Panc1 (cell line): ENCODE data around the gene EFNA2. TPM values are rescaled to one million over a fixed set of nuclear protein-coding genes. Genes with fewer than 3 reads are reported as not detected.
A peak's percentile ranks its signal among the peaks of the same experiment; 100 is the strongest.

ENCODE experiments used
- ATAC-seq: fragments of 200-7000 bp; cut with Tn5 transposase; 2 replicates; pipeline ENCODE4 v1.9.1; 2020; ENCODE audit warnings: mild to moderate bottlenecking, moderate library complexity
- BruUV-seq: library from RNA; stranded (reverse); fragments of 400-500 nt; replicated peaks from 2 replicates; lab custom pipeline; 2021; lab: Mats Ljungman, UMichigan
- CTCF ChIA-PET: fragments of 300-600 bp; sonication (Branson Sonifier 250); formaldehyde crosslinking; loops from one replicate; lab custom pipeline; 2022; ENCODE audit warnings: antibody characterized with exemption; lab: Charles Lee
- POLR2A ChIA-PET: fragments of 300-600 bp; sonication (Branson Sonifier 250); formaldehyde crosslinking; loops from one replicate; lab custom pipeline; 2022; ENCODE audit warnings: antibody characterized with exemption; lab: Charles Lee
- DNase-seq: peaks from one replicate; pipeline ENCODE4 v3.0.0-alpha.2; 2010; ENCODE audit warnings: low read depth, low spot score
- H3K27ac ChIP-seq: 2 replicates; pipeline ENCODE4 v1.5.1; 2011; ENCODE audit warnings: mild to moderate bottlenecking, low read length, inconsistent platforms
- H3K27me3 ChIP-seq: fragments of 200-500 bp; sonication (Bioruptor generic); 2 replicates; pipeline ENCODE4 v1.6.0; 2014; ENCODE audit warnings: low read length, inconsistent platforms; ENCODE audit not compliant: control insufficient read depth, insufficient read depth
- H3K36me3 ChIP-seq: fragments of 200-500 bp; sonication (Bioruptor generic); 2 replicates; pipeline ENCODE4 v1.5.1; 2014; ENCODE audit warnings: inconsistent platforms, mild to moderate bottlenecking, low read length, moderate library complexity; ENCODE audit not compliant: control insufficient read depth, insufficient read depth
- H3K4me1 ChIP-seq: 2 replicates; pipeline ENCODE4 v1.5.1; 2011; ENCODE audit warnings: inconsistent platforms, mild to moderate bottlenecking, low read length, moderate library complexity; ENCODE audit not compliant: control insufficient read depth, insufficient read depth
- H3K4me3 ChIP-seq, 2 experiments: 2 replicates each; pipeline ENCODE4 v1.5.1; 2011 to 2012; ENCODE audit warnings: low read depth in 2 of 2, low read length in 2 of 2, mild to moderate bottlenecking in 2 of 2, inconsistent platforms in 1 of 2, moderate library complexity in 1 of 2
- H3K9me3 ChIP-seq: fragments of 200-500 bp; sonication (Bioruptor generic); 2 replicates; pipeline ENCODE4 v1.5.1; 2014; ENCODE audit warnings: low read depth, mild to moderate bottlenecking, inconsistent platforms, low read length, moderate library complexity; ENCODE audit not compliant: control insufficient read depth, insufficient read depth
- POLR2AphosphoS5 ChIP-seq: IDR thresholded peaks from 2 replicates; pipeline ENCODE4 v1.6.1; 2012; ENCODE audit warnings: mild to moderate bottlenecking, low read depth, low read length, moderate library complexity
- SIN3A ChIP-seq: IDR thresholded peaks from 2 replicates; pipeline ENCODE4 v1.6.1; 2012; ENCODE audit warnings: low read depth, mild to moderate bottlenecking, low read length, moderate library complexity, borderline replicate concordance; ENCODE audit not compliant: insufficient read depth
- TCF7L2 ChIP-seq: IDR thresholded peaks from 2 replicates; pipeline ENCODE4 v1.6.1; 2011; ENCODE audit warnings: mild to moderate bottlenecking, low read depth, low read length, inconsistent platforms
- in situ Hi-C: cut with HindIII; loops from 2 replicates; pipeline ENCODE4 v1.10.0; 2016; ENCODE audit warnings: low sequenced_read_pairs, low pct_unique_long_range_greater_than_20kb
- intact Hi-C: fragments of 100-400 bp; cut with micrococcal nuclease; formaldehyde crosslinking; loops from one replicate; pipeline ENCODE4 v1.10.0; 2022; ENCODE audit not compliant: unreplicated experiment
- total RNA-seq: library from RNA; stranded (reverse); gene quantifications from one replicate; pipeline ENCODE4 v1.2.1, GENCODE V29; 2021; ENCODE audit not compliant: unreplicated experiment
- TF ChIP-seq, protein P1 (sequence below), 2 experiments: IDR thresholded peaks; 2 replicates each; pipeline ENCODE4 v1.6.1; 2011 to 2012; ENCODE audit warnings: low read depth in 2 of 2, control low read depth in 1 of 2, low read length in 1 of 2, mild to moderate bottlenecking in 1 of 2, moderate library complexity in 1 of 2; ENCODE audit not compliant: insufficient read depth in 1 of 2
- TF ChIP-seq, protein P2 (sequence below): fragments of 450-650 bp; IDR thresholded peaks from 2 replicates; pipeline ENCODE4 v1.5.1; 2017; ENCODE audit warnings: mild to moderate bottlenecking

The EFNA2 gene
- total RNA-seq, 1 experiment from 2014 or later, result 7.8 TPM

DNA sequence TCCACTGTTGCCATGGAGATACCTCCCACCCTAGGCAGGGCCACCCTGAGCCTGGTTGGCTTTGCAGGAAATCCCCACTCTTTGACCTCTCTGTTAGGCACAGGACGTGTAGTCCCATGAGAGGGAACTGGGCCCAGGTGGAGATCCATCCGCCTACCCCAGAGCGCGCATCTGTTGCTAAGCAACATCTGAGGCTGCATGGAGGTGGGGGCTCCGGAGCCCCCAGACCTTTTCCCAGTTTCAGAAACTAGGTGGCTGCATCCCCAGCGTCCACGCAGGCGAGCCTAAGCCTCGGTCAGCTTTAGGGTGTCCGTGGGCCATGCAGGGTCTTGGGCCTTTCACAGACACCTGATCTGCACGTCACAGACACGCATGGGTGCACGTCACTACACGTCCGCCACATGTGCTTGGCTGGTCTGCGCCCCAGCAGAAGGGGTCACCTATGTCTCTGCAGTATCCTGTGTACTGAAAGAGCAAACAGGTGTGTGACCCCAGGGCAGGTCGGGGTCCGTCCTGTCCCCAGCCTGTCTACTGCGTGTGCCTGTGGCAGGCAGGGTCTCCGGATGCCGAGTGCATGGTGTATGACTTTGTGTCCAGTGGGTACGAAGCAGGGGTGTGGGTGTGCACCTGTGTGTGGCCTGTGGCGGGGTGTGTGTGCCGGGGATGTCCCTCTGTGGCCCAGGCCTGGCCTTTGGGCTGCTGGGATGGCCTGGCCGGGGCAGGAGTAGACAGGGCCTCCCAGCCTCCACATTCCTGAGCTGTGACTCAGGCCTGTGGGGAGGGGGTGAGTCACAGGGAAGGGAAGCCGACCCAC lies 20.7 kb upstream of the EFNA2 start:
- CTCF ChIA-PET, result interaction anchor here (2.0 kb wide), 1 partner anchor 20 kb away, joined by 46 read pairs; no protein-coding TSS in a partner anchor
- intact Hi-C loops, result no loop called here

DNA sequence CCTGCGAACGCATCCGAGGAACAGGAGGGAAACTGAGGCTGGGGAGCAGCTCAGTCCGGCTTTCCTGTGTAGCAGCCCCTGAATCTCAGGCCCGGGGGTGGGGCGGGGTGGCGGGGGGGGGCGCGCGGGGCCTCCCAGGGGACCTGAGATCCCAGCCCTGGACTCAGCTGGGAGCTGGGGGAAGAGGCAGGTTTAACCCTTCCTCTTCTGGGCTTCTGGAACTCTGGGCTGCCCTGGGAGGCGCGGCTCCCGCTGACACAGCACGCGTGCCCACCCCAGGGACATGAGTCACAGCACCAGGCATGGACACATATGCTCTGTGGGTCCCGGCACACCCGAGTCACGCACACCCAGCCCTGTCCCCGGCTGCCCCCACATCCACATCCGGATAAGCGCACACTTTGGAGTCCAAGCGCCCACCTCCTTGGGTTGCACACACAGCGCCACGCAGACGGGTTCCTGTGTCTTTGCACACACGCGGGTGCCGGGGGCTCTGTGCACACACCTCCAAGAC lies 20.0 kb upstream of the EFNA2 start:
- no TSS peak for BruUV-seq
- H3K4me1 ChIP-seq, result peaks cover 40% of the 10 kb centered on the region

More for the DNA sequence above, 20.7 kb upstream of the EFNA2 start:
- TF ChIP-seq POLR2AphosphoS5, result peak; percentile 38; the same call in 1 of the 2 replicates
- TF ChIP-seq, protein P1, sequence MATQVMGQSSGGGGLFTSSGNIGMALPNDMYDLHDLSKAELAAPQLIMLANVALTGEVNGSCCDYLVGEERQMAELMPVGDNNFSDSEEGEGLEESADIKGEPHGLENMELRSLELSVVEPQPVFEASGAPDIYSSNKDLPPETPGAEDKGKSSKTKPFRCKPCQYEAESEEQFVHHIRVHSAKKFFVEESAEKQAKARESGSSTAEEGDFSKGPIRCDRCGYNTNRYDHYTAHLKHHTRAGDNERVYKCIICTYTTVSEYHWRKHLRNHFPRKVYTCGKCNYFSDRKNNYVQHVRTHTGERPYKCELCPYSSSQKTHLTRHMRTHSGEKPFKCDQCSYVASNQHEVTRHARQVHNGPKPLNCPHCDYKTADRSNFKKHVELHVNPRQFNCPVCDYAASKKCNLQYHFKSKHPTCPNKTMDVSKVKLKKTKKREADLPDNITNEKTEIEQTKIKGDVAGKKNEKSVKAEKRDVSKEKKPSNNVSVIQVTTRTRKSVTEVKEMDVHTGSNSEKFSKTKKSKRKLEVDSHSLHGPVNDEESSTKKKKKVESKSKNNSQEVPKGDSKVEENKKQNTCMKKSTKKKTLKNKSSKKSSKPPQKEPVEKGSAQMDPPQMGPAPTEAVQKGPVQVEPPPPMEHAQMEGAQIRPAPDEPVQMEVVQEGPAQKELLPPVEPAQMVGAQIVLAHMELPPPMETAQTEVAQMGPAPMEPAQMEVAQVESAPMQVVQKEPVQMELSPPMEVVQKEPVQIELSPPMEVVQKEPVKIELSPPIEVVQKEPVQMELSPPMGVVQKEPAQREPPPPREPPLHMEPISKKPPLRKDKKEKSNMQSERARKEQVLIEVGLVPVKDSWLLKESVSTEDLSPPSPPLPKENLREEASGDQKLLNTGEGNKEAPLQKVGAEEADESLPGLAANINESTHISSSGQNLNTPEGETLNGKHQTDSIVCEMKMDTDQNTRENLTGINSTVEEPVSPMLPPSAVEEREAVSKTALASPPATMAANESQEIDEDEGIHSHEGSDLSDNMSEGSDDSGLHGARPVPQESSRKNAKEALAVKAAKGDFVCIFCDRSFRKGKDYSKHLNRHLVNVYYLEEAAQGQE (IDR thresholded peaks at IDR 0.05; ENCODE audit: insufficient read depth in 1 of 2, low read depth in 2 of 2, low read length in 1 of 2), result no peak
- no TSS peak for BruUV-seq
- Histone ChIP-seq H3K27me3 (no peaks in the 10 kb centered on the region), H3K36me3 (no peaks in the 10 kb centered on the region; the same call in 1 of the 2 replicates), H3K9me3 (no peaks in the 10 kb centered on the region), H3K4me1 (peaks cover 42% of the 10 kb centered on the region), H3K27ac (peak overlapping the region; percentile 74), H3K4me3 (no peak overlapping the region)
- POLR2A ChIA-PET, result no interaction called here
- in situ Hi-C loops, result no loop called here
- DNase-seq, result no peak
- ATAC-seq, result peak; percentile 28

More for the DNA sequence above, 20.0 kb upstream of the EFNA2 start:
- TF ChIP-seq, protein P1 (IDR thresholded peaks at IDR 0.05; ENCODE audit: insufficient read depth in 1 of 2, low read depth in 2 of 2, low read length in 1 of 2), result no peak
- TF ChIP-seq TCF7L2 (no peak), POLR2AphosphoS5 (no peak), SIN3A (no peak)
- TF ChIP-seq, protein P2, sequence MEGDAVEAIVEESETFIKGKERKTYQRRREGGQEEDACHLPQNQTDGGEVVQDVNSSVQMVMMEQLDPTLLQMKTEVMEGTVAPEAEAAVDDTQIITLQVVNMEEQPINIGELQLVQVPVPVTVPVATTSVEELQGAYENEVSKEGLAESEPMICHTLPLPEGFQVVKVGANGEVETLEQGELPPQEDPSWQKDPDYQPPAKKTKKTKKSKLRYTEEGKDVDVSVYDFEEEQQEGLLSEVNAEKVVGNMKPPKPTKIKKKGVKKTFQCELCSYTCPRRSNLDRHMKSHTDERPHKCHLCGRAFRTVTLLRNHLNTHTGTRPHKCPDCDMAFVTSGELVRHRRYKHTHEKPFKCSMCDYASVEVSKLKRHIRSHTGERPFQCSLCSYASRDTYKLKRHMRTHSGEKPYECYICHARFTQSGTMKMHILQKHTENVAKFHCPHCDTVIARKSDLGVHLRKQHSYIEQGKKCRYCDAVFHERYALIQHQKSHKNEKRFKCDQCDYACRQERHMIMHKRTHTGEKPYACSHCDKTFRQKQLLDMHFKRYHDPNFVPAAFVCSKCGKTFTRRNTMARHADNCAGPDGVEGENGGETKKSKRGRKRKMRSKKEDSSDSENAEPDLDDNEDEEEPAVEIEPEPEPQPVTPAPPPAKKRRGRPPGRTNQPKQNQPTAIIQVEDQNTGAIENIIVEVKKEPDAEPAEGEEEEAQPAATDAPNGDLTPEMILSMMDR, result no peak
- no peaks in the 10 kb centered on the region for H3K9me3 ChIP-seq
- peak; percentile 5 for ATAC-seq
- intact Hi-C loops (no loop called here), in situ Hi-C loops (no loop called here)
- DNase-seq, result no peak
- H3K36me3 ChIP-seq, result no peaks in the 10 kb centered on the region; the same call in 1 of the 2 replicates
- H3K4me3 ChIP-seq, result peak overlapping the region; percentile 45 to 57
- no peaks in the 10 kb centered on the region for H3K27me3 ChIP-seq
- peak overlapping the region; percentile 71 for H3K27ac ChIP-seq
- CTCF ChIA-PET, result interaction anchor here (2.0 kb wide), 1 partner anchor 21 kb away, joined by 46 read pairs; no protein-coding TSS in a partner anchor
- POLR2A ChIA-PET, result no interaction called here
